ENCODE results near the gene CHRM2.

GRCh38 chr7:136971776-136972175, 103.3 kb downstream of the CHRM2 start:
- TF ChIP-seq EZH2 (IDR thresholded peaks at IDR 0.05; ENCODE audit: low read depth) (no peak), CTCF (conservative IDR thresholded peaks at IDR 0.05) (no peak)

Data from PC-9 (cell line).